Breast epithelium (tissue), 4 donors: ENCODE measurements around the gene SFT2D3. TPM values are rescaled to one million over a fixed set of nuclear protein-coding genes. Genes with fewer than 3 reads are reported as not detected.

Experiments
- DNase-seq, 2 donors: peaks; one replicate each; pipeline ENCODE4 v3.0.0-alpha.2; 2019; ENCODE audit warnings: low spot score in 2 of 2
- H3K27ac ChIP-seq, 2 donors: fragments of 200-600 bp; sonication (generic) in 1 of 2; one replicate each; pipeline ENCODE4 v1.5.1; 2016 to 2019; ENCODE audit warnings: mild to moderate bottlenecking in 1 of 2
- H3K27me3 ChIP-seq, 2 donors: fragments of 200-600 bp; sonication (generic) in 1 of 2; one replicate each; pipeline versions ENCODE4 v1.5.1 to v1.6.0; 2017 to 2019; ENCODE audit warnings: control low read depth in 1 of 2, mild to moderate bottlenecking in 1 of 2
- H3K36me3 ChIP-seq: fragments of 200-600 bp; one replicate; pipeline ENCODE4 v1.5.1; 2019
- H3K4me1 ChIP-seq, 2 donors: fragments of 200-600 bp; sonication (generic); one replicate each; pipeline ENCODE4 v1.5.1; 2016 to 2019; ENCODE audit warnings: control low read depth in 1 of 2
- H3K4me3 ChIP-seq, 3 donors: fragments of 200-600 bp; sonication (generic); 1 replicate in 2 of 3; 2 replicates in 1 of 3; pipeline ENCODE4 v1.5.1; 2016 to 2019; ENCODE audit warnings: mild to moderate bottlenecking in 3 of 3, moderate library complexity in 2 of 3
- H3K9me3 ChIP-seq, 2 donors: fragments of 200-600 bp; sonication (generic) in 1 of 2; one replicate each; pipeline ENCODE4 v1.5.1; 2016 to 2019; ENCODE audit warnings: control low read depth in 1 of 2
- POLR2A ChIP-seq: fragments of 450-650 bp; IDR thresholded peaks from one replicate; pipeline ENCODE4 v1.6.1; 2016; ENCODE audit warnings: antibody characterized with exemption, mild to moderate bottlenecking, moderate library complexity
- POLR2AphosphoS5 ChIP-seq, 3 donors: sonication (generic); formaldehyde crosslinking; IDR thresholded peaks; one replicate each; pipeline ENCODE4 v1.6.1; 2017; ENCODE audit warnings: antibody characterized with exemption in 3 of 3
- intact Hi-C: fragments of 100-400 bp; cut with DNase I; formaldehyde crosslinking; loops from one replicate; pipeline ENCODE4 v1.15.1; 2023; ENCODE audit warnings: low total_unique reads
- total RNA-seq, 3 donors: library from RNA; depleted of rRNA; stranded (reverse); fragments of >200 nt; gene quantifications; one replicate each; pipeline ENCODE4 v1.1.0, GENCODE V29; 2016
- TF ChIP-seq, protein P1 (sequence below), 3 donors: fragments of 450-650 bp; IDR thresholded peaks; one replicate each; pipeline ENCODE4 v1.5.1; 2016 to 2017; ENCODE audit warnings: antibody characterized with exemption in 3 of 3, mild to moderate bottlenecking in 3 of 3, moderate library complexity in 3 of 3

The SFT2D3 gene
- total RNA-seq, 3 donors from 2014 or later, result 9.8 to 12.3 (median 10.9) TPM

DNA sequence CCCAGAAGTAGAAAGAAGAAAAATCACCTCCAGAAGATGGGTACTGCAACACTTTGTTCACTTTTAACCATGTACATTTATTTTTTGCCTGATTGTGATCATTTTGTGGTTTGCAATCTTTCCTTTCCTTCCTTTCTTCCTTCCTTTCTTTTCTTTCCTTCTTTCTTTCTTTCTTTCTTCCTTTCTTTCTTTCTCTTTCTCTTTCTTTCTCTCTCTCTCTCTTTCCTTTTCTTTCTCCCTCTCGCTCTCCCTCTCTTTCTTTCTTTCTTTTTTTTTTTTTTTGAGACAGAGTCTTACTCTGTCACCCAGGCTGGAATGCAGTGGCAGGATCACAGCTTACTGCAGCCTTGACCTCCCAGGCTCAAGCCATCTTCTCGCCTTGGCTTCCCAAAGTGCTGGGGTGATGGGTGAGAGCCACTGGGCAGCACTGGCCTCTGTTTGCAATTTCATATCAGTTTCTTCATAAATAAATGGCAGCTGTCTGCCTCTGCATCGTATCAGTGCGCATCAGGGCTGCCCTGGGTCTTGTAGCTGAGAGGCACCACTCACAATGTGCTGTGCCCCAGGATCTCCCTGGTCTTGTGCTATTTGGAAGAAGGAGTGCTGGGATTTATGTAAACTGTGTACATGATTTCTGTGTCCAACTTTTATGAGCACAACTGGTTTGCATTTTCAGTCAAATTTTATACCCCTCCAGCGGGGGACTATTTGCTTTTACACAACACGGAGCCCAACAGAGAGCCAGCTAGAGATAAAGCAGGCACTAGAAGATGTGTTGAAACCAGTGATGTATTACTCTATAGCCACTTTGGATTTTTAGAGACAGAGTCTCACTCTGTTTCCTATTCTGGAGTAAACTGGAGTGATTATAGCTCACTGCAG, 19.1 kb upstream of the SFT2D3 start:
- H3K4me3 ChIP-seq, result no peak overlapping the region
- DNase-seq, result no peak
- TF ChIP-seq POLR2AphosphoS5 (IDR thresholded peaks at IDR 0.05), result no peak
- H3K4me1 ChIP-seq, result no peaks in the 10 kb centered on the region
- H3K27ac ChIP-seq, result no peak overlapping the region
- no peaks in the 10 kb centered on the region for H3K27me3 ChIP-seq
- no peaks in the 10 kb centered on the region for H3K9me3 ChIP-seq
- intact Hi-C loops, result no loop called here
- no peaks in the 10 kb centered on the region for H3K36me3 ChIP-seq

DNA sequence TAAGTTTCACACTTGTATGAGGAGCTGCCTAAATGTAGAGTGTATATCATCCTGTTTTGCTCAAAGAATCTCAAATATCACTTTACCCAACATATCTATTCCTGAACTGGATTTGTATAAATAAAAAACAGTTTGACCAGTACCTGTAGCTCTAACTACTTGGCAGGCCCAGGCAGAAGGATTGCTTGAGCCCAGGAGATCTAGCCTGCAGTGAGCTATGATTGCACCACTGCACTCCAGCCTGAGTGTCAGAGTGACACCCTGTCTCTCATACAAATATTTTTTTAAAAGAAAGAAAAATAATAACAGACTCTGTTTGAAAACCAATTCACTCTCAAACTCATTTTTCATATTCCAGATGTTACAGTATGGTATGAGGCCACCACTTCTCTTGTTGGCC, 18.2 kb upstream of the SFT2D3 start:
- Histone ChIP-seq H3K4me1 (no peaks in the 10 kb centered on the region), H3K9me3 (no peaks in the 10 kb centered on the region), H3K36me3 (no peaks in the 10 kb centered on the region), H3K4me3 (no peak overlapping the region), H3K27me3 (no peaks in the 10 kb centered on the region), H3K27ac (no peak overlapping the region)
- DNase-seq, result no peak
- intact Hi-C loops, result no loop called here
- TF ChIP-seq POLR2AphosphoS5 (IDR thresholded peaks at IDR 0.05), result no peak
- TF ChIP-seq POLR2A, result no peak
- TF ChIP-seq, protein P1, sequence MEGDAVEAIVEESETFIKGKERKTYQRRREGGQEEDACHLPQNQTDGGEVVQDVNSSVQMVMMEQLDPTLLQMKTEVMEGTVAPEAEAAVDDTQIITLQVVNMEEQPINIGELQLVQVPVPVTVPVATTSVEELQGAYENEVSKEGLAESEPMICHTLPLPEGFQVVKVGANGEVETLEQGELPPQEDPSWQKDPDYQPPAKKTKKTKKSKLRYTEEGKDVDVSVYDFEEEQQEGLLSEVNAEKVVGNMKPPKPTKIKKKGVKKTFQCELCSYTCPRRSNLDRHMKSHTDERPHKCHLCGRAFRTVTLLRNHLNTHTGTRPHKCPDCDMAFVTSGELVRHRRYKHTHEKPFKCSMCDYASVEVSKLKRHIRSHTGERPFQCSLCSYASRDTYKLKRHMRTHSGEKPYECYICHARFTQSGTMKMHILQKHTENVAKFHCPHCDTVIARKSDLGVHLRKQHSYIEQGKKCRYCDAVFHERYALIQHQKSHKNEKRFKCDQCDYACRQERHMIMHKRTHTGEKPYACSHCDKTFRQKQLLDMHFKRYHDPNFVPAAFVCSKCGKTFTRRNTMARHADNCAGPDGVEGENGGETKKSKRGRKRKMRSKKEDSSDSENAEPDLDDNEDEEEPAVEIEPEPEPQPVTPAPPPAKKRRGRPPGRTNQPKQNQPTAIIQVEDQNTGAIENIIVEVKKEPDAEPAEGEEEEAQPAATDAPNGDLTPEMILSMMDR (IDR thresholded peaks at IDR 0.05), result no peak

DNA sequence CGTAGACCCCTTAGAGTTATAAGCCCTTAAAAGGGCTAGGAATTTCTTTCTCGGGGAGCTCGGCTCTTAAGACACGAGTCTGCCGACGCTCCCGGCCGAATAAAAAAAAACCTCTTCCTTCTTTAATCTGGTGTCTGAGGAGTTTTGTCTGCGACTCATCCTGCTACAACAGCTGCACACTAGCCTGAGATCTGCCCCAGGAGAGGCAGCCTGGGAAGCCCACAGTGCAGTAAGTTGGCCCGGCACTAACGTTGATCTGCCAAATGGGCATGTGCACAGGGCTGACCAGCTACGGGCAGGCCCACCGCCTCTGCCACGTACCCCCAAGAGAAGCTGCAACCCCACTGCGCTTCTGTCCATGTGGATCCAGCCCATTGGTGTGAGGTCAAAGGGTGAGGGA, 17.5 kb upstream of the SFT2D3 start:
- H3K9me3 ChIP-seq, result no peaks in the 10 kb centered on the region
- H3K4me1 ChIP-seq, result no peaks in the 10 kb centered on the region
- TF ChIP-seq POLR2A, result no peak
- no peak for TF ChIP-seq POLR2AphosphoS5 (IDR thresholded peaks at IDR 0.05)
- TF ChIP-seq, protein P1 (IDR thresholded peaks at IDR 0.05), result no peak
- intact Hi-C loops, result no loop called here
- H3K36me3 ChIP-seq, result no peaks in the 10 kb centered on the region
- H3K4me3 ChIP-seq, result no peak overlapping the region
- H3K27ac ChIP-seq, result no peak overlapping the region
- no peaks in the 10 kb centered on the region for H3K27me3 ChIP-seq
- DNase-seq, result peak in 1 of 2 donors; percentile 27

DNA sequence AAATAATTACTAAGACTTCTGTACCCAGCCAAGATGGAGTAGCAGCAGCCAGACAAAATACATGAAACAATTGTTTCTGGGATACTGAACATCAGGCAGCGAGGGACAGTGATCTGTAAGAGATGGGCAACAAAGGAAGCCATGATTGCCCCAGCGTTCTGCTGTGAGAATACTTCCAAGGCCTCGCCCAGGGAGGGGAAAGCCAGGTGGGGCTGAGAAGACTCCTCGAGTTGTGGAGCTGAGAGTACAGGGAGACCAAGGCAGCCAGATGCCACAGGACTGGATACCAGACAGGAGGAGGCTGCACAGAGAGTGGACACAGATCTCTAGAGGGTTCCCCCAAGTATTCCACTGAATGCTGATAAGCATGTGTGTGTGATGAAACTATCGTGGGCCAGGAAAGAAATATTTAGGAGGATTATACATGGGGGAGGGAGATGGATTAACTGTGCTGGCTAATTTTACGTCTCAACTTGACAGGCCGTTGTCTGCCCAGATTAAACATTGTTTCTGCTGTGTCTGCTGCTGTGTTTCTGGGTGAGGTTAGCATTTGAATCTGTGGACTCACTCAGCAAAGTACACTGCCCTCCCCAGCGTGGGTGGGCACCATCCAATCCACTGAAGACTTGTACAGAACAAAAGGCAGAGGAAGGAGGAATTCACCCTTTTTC, 15.8 kb upstream of the SFT2D3 start:
- Histone ChIP-seq H3K4me3 (no peak overlapping the region), H3K9me3 (peaks cover 0 to 5% of the 10 kb centered on the region in 2 donors), H3K36me3 (no peaks in the 10 kb centered on the region), H3K27ac (no peak overlapping the region), H3K4me1 (no peaks in the 10 kb centered on the region), H3K27me3 (no peaks in the 10 kb centered on the region)
- TF ChIP-seq POLR2AphosphoS5 (IDR thresholded peaks at IDR 0.05) (no peak), POLR2A (no peak)
- TF ChIP-seq, protein P1 (IDR thresholded peaks at IDR 0.05), result no peak
- DNase-seq, result peak in 1 of 2 donors; percentile 24
- intact Hi-C loops, result no loop called here

DNA sequence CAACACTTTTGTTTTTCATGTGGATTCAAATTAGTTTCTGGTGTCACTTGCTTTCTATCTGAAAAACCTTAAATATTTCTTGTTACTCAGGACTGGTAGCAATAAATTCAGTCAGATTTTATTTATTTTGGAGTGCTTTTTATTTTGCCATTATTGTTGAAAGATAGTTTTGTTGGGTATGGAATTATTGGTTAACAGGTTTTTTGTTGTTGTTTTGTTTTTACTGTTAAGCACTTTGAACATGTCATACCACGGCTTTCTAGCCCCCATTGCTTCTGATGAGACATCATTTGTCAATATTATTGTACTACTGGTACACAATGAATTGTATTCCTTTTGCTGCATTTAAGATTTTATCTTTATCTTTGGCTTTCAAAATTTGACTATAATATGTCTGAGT, 12.9 kb upstream of the SFT2D3 start:
- TF ChIP-seq POLR2A (no peak), POLR2AphosphoS5 (IDR thresholded peaks at IDR 0.05) (no peak)
- TF ChIP-seq, protein P1 (IDR thresholded peaks at IDR 0.05), result no peak
- no peaks in the 10 kb centered on the region for H3K36me3 ChIP-seq
- no peak overlapping the region for H3K4me3 ChIP-seq
- H3K27ac ChIP-seq, result no peak overlapping the region
- DNase-seq, result no peak
- no peaks in the 10 kb centered on the region for H3K4me1 ChIP-seq
- no peaks in the 10 kb centered on the region for H3K27me3 ChIP-seq
- intact Hi-C loops, result no loop called here
- peaks cover 9% of the 10 kb centered on the region in 2 donors for H3K9me3 ChIP-seq
